HepG2 (cell line): ENCODE measurements around the gene CLDN24.

Experiments
- SMARCE1 ChIP-seq: fragments of 450-650 bp; IDR thresholded peaks from 2 replicates; pipeline ENCODE4 v1.6.1; 2017; ENCODE audit warnings: borderline replicate concordance
- TF ChIP-seq, protein P1 (sequence below): sonication (generic); formaldehyde crosslinking; IDR thresholded peaks from 2 replicates; pipeline ENCODE4 v1.9.0; 2021; ENCODE audit warnings: missing genetic modification reagents, borderline replicate concordance
- TF ChIP-seq, protein P2 (sequence below): sonication (generic); formaldehyde crosslinking; IDR thresholded peaks from 2 replicates; pipeline ENCODE4 v1.5.0; 2020; ENCODE audit warnings: mild to moderate bottlenecking, missing genetic modification reagents, moderate library complexity

- TF ChIP-seq, protein P1, sequence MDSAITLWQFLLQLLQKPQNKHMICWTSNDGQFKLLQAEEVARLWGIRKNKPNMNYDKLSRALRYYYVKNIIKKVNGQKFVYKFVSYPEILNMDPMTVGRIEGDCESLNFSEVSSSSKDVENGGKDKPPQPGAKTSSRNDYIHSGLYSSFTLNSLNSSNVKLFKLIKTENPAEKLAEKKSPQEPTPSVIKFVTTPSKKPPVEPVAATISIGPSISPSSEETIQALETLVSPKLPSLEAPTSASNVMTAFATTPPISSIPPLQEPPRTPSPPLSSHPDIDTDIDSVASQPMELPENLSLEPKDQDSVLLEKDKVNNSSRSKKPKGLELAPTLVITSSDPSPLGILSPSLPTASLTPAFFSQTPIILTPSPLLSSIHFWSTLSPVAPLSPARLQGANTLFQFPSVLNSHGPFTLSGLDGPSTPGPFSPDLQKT (CRISPR knock-in tag): no peak
- TF ChIP-seq, protein P2, sequence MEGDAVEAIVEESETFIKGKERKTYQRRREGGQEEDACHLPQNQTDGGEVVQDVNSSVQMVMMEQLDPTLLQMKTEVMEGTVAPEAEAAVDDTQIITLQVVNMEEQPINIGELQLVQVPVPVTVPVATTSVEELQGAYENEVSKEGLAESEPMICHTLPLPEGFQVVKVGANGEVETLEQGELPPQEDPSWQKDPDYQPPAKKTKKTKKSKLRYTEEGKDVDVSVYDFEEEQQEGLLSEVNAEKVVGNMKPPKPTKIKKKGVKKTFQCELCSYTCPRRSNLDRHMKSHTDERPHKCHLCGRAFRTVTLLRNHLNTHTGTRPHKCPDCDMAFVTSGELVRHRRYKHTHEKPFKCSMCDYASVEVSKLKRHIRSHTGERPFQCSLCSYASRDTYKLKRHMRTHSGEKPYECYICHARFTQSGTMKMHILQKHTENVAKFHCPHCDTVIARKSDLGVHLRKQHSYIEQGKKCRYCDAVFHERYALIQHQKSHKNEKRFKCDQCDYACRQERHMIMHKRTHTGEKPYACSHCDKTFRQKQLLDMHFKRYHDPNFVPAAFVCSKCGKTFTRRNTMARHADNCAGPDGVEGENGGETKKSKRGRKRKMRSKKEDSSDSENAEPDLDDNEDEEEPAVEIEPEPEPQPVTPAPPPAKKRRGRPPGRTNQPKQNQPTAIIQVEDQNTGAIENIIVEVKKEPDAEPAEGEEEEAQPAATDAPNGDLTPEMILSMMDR: no peak
- no peak for TF ChIP-seq SMARCE1
These were observed 36.1 kb upstream of the CLDN24 start for GRCh38 chr4:183358215-183358755.
